MM.1S (cell line): ENCODE results near the gene KRTAP15-1.
A peak's percentile ranks its signal among the peaks of the same experiment; 100 is the strongest.

Experiments used
- DNase-seq: peaks from one replicate; pipeline ENCODE4 v3.0.0-alpha.2; 2015
- H2AFZ ChIP-seq: fragments of 300-600 bp; sonication (generic); 2 replicates; pipeline ENCODE4 v1.6.0; 2016; ENCODE audit warnings: antibody characterized with exemption, low read length
- H3F3A ChIP-seq: fragments of 300-600 bp; sonication (generic); 2 replicates; pipeline ENCODE4 v1.6.1; 2016; ENCODE audit warnings: mild to moderate bottlenecking, antibody characterized with exemption, low read length, moderate library complexity, mixed read lengths; ENCODE audit not compliant: insufficient read depth
- H3K27ac ChIP-seq: fragments of 300-600 bp; sonication (generic); 2 replicates; pipeline ENCODE4 v1.5.1; 2016; ENCODE audit warnings: mild to moderate bottlenecking, low read length
- H3K27me3 ChIP-seq: fragments of 300-600 bp; sonication (generic); replicated peaks from 2 replicates; pipeline ENCODE4 v1.6.0; 2016; ENCODE audit warnings: low read length; ENCODE audit not compliant: insufficient read depth
- H3K36me3 ChIP-seq: fragments of 300-600 bp; sonication (generic); replicated peaks from 2 replicates; pipeline ENCODE4 v1.6.1; 2016; ENCODE audit warnings: mild to moderate bottlenecking, low read length, mixed read lengths; ENCODE audit not compliant: insufficient read depth
- H3K4me1 ChIP-seq: fragments of 300-600 bp; sonication (generic); 2 replicates; pipeline ENCODE4 v1.6.1; 2016; ENCODE audit warnings: low read length, mixed read lengths
- H3K4me2 ChIP-seq: fragments of 300-600 bp; sonication (generic); 2 replicates; pipeline ENCODE4 v1.6.0; 2016; ENCODE audit warnings: low read depth, low read length
- H3K4me3 ChIP-seq: fragments of 300-600 bp; sonication (generic); 2 replicates; pipeline ENCODE4 v1.5.1; 2016; ENCODE audit warnings: low read length, mixed read lengths
- H3K79me2 ChIP-seq: fragments of 300-600 bp; sonication (generic); 2 replicates; pipeline ENCODE4 v1.6.1; 2016; ENCODE audit warnings: mixed run types, low read length, mixed read lengths
- H3K9ac ChIP-seq: fragments of 300-600 bp; sonication (generic); 2 replicates; pipeline ENCODE4 v1.6.1; 2016; ENCODE audit warnings: low read length, mixed read lengths
- H3K9me2 ChIP-seq: fragments of 300-600 bp; sonication (generic); replicated peaks from 2 replicates; pipeline ENCODE4 v1.6.1; 2016; ENCODE audit warnings: mild to moderate bottlenecking, low read length, mixed read lengths; ENCODE audit not compliant: insufficient read depth
- H3K9me3 ChIP-seq: fragments of 300-600 bp; sonication (generic); replicated peaks from 2 replicates; pipeline ENCODE4 v1.6.1; 2016; ENCODE audit warnings: mild to moderate bottlenecking, low read length, mixed read lengths; ENCODE audit not compliant: insufficient read depth
- H4K20me1 ChIP-seq: fragments of 300-600 bp; sonication (generic); 2 replicates; pipeline ENCODE4 v1.6.1; 2016; ENCODE audit warnings: mild to moderate bottlenecking, low read length, moderate library complexity, mixed read lengths; ENCODE audit not compliant: insufficient read depth
- CTCF ChIP-seq: fragments of 300-600 bp; sonication (generic); IDR thresholded peaks from 2 replicates; pipeline ENCODE4 v1.5.1; 2016; ENCODE audit warnings: antibody characterized with exemption, low read length, mixed read lengths
- EZH2 ChIP-seq: fragments of 300-600 bp; sonication (generic); optimal IDR thresholded peaks from 2 replicates; pipeline ENCODE3; 2017; ENCODE audit warnings: low read depth, mild to moderate bottlenecking, antibody characterized with exemption, low read length, mixed read lengths
- EZH2phosphoT487 ChIP-seq: fragments of 300-600 bp; sonication (generic); IDR thresholded peaks from 2 replicates; pipeline ENCODE4 v1.6.1; 2018; ENCODE audit warnings: antibody characterized with exemption, low read length

Gene KRTAP15-1

GRCh38 chr21:30408782-30409494 lies 31.1 kb upstream of the KRTAP15-1 start:
- Histone ChIP-seq H3F3A (no peaks in the 10 kb centered on the region), H3K4me2 (peak overlapping the region; percentile 79), H3K9ac (no peak overlapping the region), H4K20me1 (no peaks in the 10 kb centered on the region), H3K79me2 (no peaks in the 10 kb centered on the region), H3K4me1 (no peaks in the 10 kb centered on the region), H2AFZ (peak overlapping the region; percentile 89), H3K27me3 (no peaks in the 10 kb centered on the region), H3K27ac (no peak overlapping the region), H3K9me3 (no peaks in the 10 kb centered on the region), H3K9me2 (no peaks in the 10 kb centered on the region), H3K36me3 (no peaks in the 10 kb centered on the region), H3K4me3 (peak overlapping the region; percentile 53)
- peak; percentile 68 for DNase-seq
- TF ChIP-seq CTCF (peak; percentile 61), EZH2 (no peak)

- no peak overlapping the region for H3K9ac ChIP-seq
- H4K20me1 ChIP-seq, result no peaks in the 10 kb centered on the region
- H3K27ac ChIP-seq, result no peak overlapping the region
- H3K4me3 ChIP-seq, result no peak overlapping the region
- no peaks in the 10 kb centered on the region for H3K36me3 ChIP-seq
- no peak overlapping the region for H2AFZ ChIP-seq
- no peaks in the 10 kb centered on the region for H3K79me2 ChIP-seq
- H3K9me2 ChIP-seq, result no peaks in the 10 kb centered on the region
- no peaks in the 10 kb centered on the region for H3F3A ChIP-seq
- no peak for TF ChIP-seq EZH2phosphoT487
- TF ChIP-seq EZH2, result no peak
- no peak for TF ChIP-seq CTCF
- no peaks in the 10 kb centered on the region for H3K9me3 ChIP-seq
- no peak for DNase-seq
- no peak overlapping the region for H3K4me2 ChIP-seq
- no peaks in the 10 kb centered on the region for H3K27me3 ChIP-seq
- H3K4me1 ChIP-seq, result no peaks in the 10 kb centered on the region
These were observed 24.1 kb upstream of the KRTAP15-1 start for GRCh38 chr21:30415993-30416392.

GRCh38 chr21:30425826-30426225 lies 14.2 kb upstream of the KRTAP15-1 start, which contains the start of gene KRTAP13-3:
KRTAP13-3 (minus strand) TSS chr21:30425926; CDS start chr21:30425912, 14 bp downstream.
- Histone ChIP-seq H3F3A (no peaks in the 10 kb centered on the region), H3K9me2 (no peaks in the 10 kb centered on the region), H3K9ac (no peak within 1 kb of the TSS), H3K27ac (no peak within 1 kb of the TSS), H2AFZ (no peak within 1 kb of the TSS), H3K4me1 (no peaks in the 10 kb centered on the region), H3K79me2 (no peaks in the 10 kb centered on the region), H3K27me3 (no peaks in the 10 kb centered on the region), H3K4me3 (no peak within 1 kb of the TSS), H3K36me3 (no peaks in the 10 kb centered on the region), H3K4me2 (no peak within 1 kb of the TSS), H3K9me3 (no peaks in the 10 kb centered on the region), H4K20me1 (no peaks in the 10 kb centered on the region)
- no peak for TF ChIP-seq EZH2phosphoT487
- no peak for TF ChIP-seq EZH2
- DNase-seq, result no peak

GRCh38 chr21:30426731-30427130 lies 13.3 kb upstream of the KRTAP15-1 start:
- no peak for DNase-seq
- TF ChIP-seq EZH2, result no peak
- no peak for TF ChIP-seq EZH2phosphoT487
- no peak for TF ChIP-seq CTCF

More at GRCh38 chr21:30426731-30427130, 13.3 kb upstream of the KRTAP15-1 start:
- Histone ChIP-seq H3K9me3 (no peaks in the 10 kb centered on the region), H3K27ac (no peak overlapping the region), H3K4me3 (no peak overlapping the region), H3K27me3 (no peaks in the 10 kb centered on the region), H3K79me2 (no peaks in the 10 kb centered on the region), H3K9me2 (no peaks in the 10 kb centered on the region), H3K9ac (no peak overlapping the region), H4K20me1 (no peaks in the 10 kb centered on the region), H2AFZ (no peak overlapping the region), H3K36me3 (no peaks in the 10 kb centered on the region), H3K4me1 (no peaks in the 10 kb centered on the region), H3K4me2 (no peak overlapping the region), H3F3A (no peaks in the 10 kb centered on the region)
